ENCODE results near the gene TSLP.

Gene TSLP

DNA sequence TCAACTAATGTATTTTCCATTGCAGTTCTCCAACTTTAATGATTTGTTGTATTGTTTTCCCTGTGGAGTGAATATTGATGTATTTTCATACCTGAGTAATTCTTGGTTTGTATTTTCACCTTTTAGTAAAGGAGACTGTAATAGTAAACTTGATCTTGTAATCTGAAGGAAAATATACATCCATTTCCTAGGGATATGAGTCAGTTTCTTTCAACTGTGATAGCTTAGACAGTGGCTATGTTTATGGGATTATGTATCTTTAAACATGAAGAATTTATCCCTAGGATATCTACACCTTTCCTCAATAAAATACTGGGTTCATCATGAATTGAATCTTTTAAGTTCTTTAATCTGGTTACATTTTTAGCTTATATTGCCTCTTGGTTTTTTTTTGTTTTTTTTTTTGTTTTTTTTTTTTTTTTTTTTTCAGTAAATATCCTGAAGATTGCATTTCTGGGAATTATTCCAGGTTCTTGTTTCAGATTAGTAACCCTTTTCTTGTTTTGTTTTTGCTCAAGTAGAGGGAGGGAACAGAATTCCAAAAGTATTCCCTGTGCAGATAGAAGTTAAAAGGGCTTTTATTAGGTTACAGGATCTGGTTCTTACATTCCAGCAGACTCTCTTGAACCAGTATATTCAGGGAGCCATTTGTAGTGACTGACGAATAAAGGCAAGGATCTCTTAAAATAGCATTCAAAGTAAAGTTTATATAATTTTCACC lies 27.7 kb downstream of the TSLP start:
- DNase-seq = no peak

DNA sequence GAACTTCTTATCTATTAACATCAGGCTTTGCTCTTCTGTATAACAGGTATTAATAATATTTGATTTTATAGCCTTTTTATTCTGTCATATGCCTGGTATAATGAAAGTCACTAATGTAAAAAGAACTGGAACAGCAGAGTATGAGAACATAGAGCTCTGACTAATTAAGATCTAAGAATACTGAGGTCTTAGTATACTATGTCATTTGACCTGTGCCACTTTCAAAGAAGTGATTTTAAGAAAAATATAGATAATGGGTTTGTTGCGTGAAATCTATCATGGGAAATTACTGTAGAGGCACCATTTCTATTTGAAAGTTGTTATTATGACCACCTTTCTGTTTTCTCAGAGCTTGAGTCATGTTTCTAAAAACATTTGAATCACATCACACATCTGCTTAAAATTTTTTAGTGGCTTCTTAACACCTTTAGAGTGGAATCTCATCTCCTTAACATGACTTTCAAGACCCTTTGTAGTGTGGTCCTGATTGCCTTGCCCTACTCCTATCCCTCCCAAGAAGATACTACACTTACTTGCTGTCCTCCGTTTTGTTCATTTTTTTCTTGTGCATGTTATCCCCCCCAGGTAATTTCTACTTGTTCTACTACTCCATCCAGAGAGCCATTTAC lies 34.9 kb downstream of the TSLP start:
- DNase-seq = no peak

DNA sequence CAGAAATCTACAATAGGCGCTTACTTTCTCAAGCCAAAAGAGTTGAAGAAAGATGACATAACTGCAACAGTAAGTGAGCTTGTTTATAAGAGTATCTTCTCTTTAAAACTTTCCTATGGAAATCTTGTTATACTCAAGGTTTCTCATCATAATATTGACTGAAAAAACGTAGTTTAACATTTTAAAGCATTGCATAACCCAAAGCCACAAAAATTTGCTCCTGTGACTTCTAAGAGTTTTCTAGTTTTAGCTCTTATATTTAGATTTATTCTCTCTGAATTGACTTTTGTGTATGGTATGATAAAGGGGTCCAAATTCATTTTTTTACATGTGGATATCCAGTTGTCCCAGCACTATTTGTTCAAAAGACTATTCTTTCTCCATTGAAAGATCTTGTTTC lies 35.9 kb downstream of the TSLP start:
- DNase-seq = no peak

DNA sequence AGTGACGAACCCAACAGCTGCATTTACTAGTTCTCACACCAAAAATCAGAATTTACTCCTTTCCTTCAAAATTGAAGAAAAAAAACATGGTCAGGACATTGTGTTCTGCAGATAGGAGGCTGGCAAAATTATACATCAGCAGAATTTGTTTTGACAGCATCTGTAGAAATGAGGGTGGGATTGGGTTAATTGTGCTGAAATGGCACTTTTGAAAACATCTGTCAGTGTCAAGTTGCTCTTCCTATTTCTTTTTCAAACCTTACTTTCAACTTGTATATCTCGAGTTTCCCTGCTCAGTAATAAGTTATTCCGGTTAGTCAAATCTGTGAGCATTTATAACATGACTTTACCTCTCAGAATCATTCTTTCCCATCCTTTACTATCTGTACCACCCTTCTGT lies 40.4 kb downstream of the TSLP start:
- DNase-seq = no peak

DNA sequence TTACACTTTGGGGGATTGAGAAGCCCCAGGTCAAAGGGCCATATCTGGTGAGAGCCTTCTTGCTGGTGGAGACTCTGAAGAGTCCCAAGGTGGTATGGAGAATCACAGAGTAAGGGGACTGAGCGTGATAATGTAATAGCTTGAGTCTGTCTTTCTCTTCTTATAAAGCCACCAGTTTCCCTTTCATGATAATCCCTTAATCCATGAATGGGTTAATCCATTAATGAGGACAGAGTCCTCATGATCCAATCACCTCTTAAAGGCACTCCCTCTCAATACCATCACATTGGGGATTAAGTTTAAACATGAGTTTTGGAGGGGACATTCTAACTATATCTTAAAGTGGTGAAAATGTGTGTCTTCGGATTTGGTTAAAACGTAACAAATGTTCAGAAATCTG lies 42.2 kb downstream of the TSLP start:
- no peak for DNase-seq

DNA sequence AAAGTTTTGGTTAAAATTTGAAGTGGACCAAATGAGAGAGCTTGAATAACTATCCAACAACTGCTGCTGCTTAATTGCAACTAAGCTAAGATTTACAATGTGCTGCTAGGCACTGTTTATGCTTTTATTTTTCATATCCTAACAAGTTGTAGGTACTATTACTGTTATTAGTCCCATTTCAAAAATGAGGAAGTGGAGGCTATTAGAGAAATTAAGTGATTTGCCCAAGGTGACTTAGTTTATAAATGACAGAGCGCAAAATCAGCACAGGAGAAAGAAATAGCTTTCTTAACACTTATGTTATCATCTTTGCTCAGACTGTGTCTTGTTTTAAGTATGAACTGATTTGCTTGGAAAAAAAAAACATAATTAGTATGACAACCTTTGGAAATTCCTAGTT lies 43.7 kb downstream of the TSLP start:
- no peak for DNase-seq

DNA sequence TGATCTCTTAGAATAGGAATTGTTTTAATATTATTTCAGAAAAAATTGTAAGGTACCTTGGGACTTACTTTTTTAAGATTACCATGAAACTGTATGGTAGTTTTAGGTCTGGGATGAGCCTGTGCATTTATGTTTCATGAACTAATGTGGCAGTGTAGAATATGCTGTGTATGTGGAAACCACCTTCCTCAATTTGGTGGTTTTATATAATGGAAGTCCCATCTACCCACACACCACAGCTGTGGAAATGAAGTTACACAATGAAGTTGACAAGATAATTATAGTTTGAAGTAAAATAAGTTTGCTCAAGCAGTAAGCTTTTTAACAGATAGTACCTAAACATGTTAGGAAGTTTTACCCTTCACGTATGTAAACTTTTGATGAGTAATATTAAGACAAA lies 45.0 kb downstream of the TSLP start:
- no peak for DNase-seq

DNA sequence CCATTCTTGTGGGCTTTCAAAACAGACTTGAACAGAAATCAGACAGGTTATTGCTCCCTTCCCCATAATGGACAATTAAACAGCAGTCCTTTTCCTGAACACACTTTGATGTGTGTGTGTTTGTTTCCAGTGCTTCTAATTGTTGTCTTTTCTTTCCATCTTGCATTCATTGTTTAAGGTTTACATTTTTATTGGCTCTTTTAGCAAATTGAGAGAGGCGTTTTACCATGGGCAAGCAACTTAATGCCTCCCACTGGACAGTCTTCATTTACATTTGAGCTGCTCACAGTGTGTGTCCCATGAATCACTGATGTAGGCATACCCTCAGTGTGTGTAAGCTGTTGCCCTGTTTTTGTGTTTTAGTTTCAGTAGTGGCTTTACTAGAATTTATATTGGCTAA lies 45.6 kb downstream of the TSLP start:
- no peak for DNase-seq

DNA sequence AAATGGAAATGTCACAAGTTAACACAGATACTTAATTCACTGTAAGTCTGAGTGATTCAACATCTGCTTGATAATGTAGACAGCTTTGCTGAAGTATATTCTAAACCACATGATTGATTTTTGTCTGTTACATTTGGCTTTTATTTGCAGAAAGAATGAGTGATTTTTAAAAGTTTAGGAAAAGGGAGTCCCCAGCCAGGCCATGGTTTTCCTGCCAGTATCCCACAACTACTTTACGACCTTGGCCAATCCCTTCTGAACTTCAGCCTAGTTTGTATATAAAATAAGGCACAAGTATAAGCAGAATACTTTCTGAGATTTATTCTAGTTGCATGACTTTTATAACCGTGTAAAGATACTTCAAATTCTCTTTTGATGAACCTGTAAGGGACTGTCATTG lies 47.7 kb downstream of the TSLP start:
- DNase-seq = no peak

DNA sequence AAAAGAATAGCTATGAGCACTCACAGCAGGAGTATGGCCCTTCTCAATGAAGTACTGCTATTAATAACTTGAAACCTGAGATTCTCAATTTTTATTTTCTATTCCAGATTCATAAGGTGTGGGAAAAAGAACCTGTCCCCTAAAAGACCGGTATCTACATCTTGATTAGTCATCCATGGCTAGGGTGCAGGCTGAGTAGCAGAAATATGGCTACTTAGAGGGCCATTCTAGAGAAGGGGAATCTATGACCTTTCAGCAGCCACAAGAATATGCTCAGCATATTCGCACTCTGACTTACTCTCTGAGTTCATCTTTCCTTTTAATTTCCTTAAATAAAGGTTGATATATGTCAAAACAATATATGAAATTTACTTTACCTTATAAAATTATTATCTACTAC lies 48.3 kb downstream of the TSLP start:
- no peak for DNase-seq

DNA sequence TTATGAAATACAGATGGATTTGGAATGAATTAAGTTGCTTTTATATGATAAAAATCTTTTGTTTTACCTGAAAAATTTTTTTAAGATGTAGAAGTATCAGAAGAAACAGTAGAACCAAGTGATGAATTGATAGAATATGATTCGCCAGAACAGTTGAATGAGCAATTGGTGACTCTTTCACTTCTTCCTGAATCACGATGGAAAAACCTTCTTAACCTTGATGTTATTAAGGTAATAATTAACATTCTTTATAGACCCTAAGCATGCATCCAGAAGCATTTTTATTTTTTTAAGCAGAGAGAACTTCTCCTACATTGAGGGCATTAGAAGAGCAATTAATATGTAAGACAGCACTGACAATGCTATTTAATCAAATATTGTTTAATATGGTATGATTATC lies 49.4 kb downstream of the TSLP start:
- DNase-seq = no peak

DNA sequence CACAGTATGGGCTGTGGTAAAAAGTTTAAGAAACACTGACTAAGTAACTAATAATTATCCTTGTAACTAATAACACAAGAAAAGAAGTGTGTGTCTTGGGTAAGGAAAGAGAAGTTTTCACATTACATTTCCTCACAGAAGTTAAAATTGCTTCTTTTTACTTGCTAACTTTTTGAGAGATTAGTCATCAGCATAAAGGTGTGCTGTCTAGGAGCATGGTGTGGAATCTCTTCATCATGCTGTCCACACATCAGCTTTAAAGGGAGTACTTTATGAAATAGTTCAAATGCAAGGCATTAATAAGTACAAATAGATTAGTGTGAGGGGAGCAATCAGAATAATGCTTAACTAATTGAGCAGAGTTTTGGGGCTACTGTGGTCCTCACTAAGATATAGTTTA lies 50.4 kb downstream of the TSLP start:
- DNase-seq = no peak

DNA sequence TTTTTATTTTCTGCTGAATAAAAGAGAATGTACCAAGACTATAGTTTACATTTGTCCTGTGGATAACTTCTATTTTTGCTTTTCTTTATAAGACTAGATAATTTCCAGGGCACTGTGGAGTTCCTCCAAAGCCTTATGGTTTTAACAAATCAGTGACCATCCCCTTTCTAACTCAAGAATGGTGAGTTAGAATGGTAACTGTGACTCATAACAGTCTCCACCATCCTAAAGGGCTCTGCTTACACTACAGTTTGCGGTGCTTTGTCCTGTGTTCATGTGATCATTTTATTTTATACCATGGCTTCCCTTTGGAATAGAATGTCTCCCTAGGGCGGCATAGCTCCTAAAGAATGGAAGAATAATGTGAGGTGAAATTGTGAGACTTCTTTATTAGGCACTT lies 50.9 kb downstream of the TSLP start:
- no peak for DNase-seq

DNA sequence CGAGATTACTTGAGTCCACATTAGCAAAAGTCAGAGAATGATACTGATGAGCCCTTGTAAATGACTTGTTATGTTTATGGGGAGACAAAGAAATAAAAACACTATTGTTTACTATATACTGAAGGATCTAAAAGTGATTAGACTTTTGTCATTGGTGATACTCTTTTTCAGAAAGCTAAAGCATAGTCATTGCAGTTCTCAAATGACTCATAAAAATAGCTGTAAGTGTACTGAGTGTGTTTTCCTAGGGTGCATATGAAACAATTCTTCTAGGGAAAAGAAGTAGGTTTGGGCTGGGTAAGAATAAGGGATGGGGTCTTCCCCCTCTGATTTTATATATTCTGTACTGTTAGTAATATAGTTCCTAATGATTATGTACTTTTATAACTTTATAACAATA lies 53.3 kb downstream of the TSLP start:
- no peak for DNase-seq

DNA sequence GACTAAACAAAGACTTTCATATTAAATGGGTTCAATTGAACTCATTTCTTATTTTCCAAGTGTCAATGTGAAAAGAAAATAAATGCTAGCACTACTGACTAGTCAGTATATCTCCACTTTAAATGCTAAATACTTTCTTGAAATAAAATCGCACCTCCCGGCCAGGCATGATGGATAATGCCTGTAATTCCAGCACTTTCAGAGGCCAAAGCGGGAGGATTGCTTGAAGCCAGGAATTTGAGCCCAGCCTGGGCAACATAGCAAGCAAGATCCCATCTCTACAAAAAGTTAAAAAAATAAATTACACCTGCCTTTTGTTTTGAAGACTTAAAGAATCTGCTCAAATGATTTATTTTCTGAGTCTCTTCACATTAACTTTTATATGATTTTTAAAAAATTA lies 55.4 kb downstream of the TSLP start:
- DNase-seq = no peak
